Stomach (tissue), 9 donors: ENCODE results near the gene STRA8. TPM values are rescaled to one million over a fixed set of nuclear protein-coding genes. Genes with fewer than 3 reads are reported as not detected.

Source experiments
- DNase-seq, 2 donors: peaks; one replicate each; pipeline versions ENCODE4 v3.0.0 to v3.0.0-alpha.2; 2013 to 2019
- H3K27ac ChIP-seq, 5 donors: fragments of 200-600 bp in 4 of 5; sonication (generic) in 4 of 5; one replicate each; pipeline ENCODE4 v1.5.1; 2013 to 2019; ENCODE audit warnings: mild to moderate bottlenecking in 1 of 5, moderate library complexity in 1 of 5
- H3K27me3 ChIP-seq, 3 donors: fragments of 200-600 bp; sonication (generic); one replicate each; pipeline ENCODE4 v1.5.1; 2017 to 2019; ENCODE audit warnings: mixed run types in 1 of 3
- H3K36me3 ChIP-seq, 4 donors: fragments of 200-600 bp; sonication (generic); 1 replicate in 3 of 4; 2 replicates in 1 of 4; pipeline ENCODE4 v1.5.1; 2016 to 2019
- H3K4me1 ChIP-seq, 4 donors: fragments of 200-600 bp; sonication (generic); one replicate each; pipeline ENCODE4 v1.5.1; 2016 to 2019
- H3K4me3 ChIP-seq, 4 donors: fragments of 200-600 bp; sonication (generic) in 3 of 4; one replicate each; pipeline ENCODE4 v1.5.1; 2016 to 2019; ENCODE audit warnings: mild to moderate bottlenecking in 1 of 4
- H3K9me3 ChIP-seq, 4 donors: fragments of 200-600 bp; sonication (generic); one replicate each; pipeline ENCODE4 v1.5.1; 2016 to 2019
- EP300 ChIP-seq: sonication (generic); formaldehyde crosslinking; IDR thresholded peaks from one replicate; pipeline ENCODE4 v1.6.1; 2017; ENCODE audit warnings: antibody characterized with exemption
- POLR2A ChIP-seq, 4 donors: fragments of 450-650 bp; IDR thresholded peaks; one replicate each; pipeline ENCODE4 v1.6.1; 2016; ENCODE audit warnings: antibody characterized with exemption in 4 of 4, control low read depth in 2 of 4, mild to moderate bottlenecking in 1 of 4, moderate library complexity in 1 of 4
- POLR2AphosphoS5 ChIP-seq, 3 donors: sonication (generic); formaldehyde crosslinking; IDR thresholded peaks; one replicate each; pipeline ENCODE4 v1.6.1; 2016; ENCODE audit warnings: antibody characterized with exemption in 3 of 3
- WGBS, 5 donors: extraction: QIAGEN DNeasy Blood & Tissue Kit in 3 of 5; methylation state at CpG; one replicate each; pipeline versions ENCODE4 v1.1.5 to v1.1.7; 2013 to 2018; 5-methylcytosine and 5-hydroxymethylcytosine counted together
- intact Hi-C: fragments of 100-400 bp; cut with DNase I; formaldehyde crosslinking; loops from one replicate; pipeline ENCODE4 v1.15.1; 2023; ENCODE audit warnings: low total_unique reads
- polyA plus RNA-seq, 3 donors: library from polyadenylated mRNA; stranded (reverse); fragments of 200-250 nt; gene quantifications; one replicate each; pipeline ENCODE4 v1.2.3, GENCODE V29; 2013
- total RNA-seq, 5 donors: library from RNA; depleted of rRNA; stranded (reverse); fragments of >200 nt; gene quantifications; one replicate each; pipeline versions ENCODE4 v1.1.0 to v1.2.3, GENCODE V29; 2014 to 2016
- TF ChIP-seq, protein P1 (sequence below), 7 experiments: fragments of 450-650 bp in 4 of 7; fragments of 200-600 bp in 3 of 7; sonication (generic) in 3 of 7; IDR thresholded peaks; one replicate each; pipeline ENCODE4 v1.5.1; 2016 to 2019; ENCODE audit warnings: antibody characterized with exemption in 7 of 7, control low read depth in 2 of 7, mild to moderate bottlenecking in 1 of 7
- donor health status: healthy with polysubstance abuse.
- donor health status: Bipolar disorder and iron deficiency.
- donor health status: healthy.

STRA8 gene
- total and polyA plus RNA-seq, 8 donors: not detected

GRCh38 chr7:135235841-135236240 is 2.2 kb downstream of the STRA8 start:
- Histone ChIP-seq H3K9me3 (no peaks in the 10 kb centered on the region), H3K36me3 (no peaks in the 10 kb centered on the region), H3K27me3 (no peaks in the 10 kb centered on the region), H3K4me1 (no peaks in the 10 kb centered on the region), H3K4me3 (no peak overlapping the region), H3K27ac (no peak overlapping the region)
- intact Hi-C loops: no loop called here
- DNase-seq: no peak
- WGBS, 5 donors: 93 to 95% (median 94%) methylated on average over 5 of the region's 5 CpGs
- TF ChIP-seq, protein P1, sequence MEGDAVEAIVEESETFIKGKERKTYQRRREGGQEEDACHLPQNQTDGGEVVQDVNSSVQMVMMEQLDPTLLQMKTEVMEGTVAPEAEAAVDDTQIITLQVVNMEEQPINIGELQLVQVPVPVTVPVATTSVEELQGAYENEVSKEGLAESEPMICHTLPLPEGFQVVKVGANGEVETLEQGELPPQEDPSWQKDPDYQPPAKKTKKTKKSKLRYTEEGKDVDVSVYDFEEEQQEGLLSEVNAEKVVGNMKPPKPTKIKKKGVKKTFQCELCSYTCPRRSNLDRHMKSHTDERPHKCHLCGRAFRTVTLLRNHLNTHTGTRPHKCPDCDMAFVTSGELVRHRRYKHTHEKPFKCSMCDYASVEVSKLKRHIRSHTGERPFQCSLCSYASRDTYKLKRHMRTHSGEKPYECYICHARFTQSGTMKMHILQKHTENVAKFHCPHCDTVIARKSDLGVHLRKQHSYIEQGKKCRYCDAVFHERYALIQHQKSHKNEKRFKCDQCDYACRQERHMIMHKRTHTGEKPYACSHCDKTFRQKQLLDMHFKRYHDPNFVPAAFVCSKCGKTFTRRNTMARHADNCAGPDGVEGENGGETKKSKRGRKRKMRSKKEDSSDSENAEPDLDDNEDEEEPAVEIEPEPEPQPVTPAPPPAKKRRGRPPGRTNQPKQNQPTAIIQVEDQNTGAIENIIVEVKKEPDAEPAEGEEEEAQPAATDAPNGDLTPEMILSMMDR (IDR thresholded peaks at IDR 0.05): no peak
- TF ChIP-seq POLR2A (IDR thresholded peaks at IDR 0.05) (no peak), POLR2AphosphoS5 (IDR thresholded peaks at IDR 0.05) (no peak), EP300 (no peak)

- Histone ChIP-seq H3K4me3 (no peak overlapping the region), H3K27ac (no peak overlapping the region), H3K27me3 (no peaks in the 10 kb centered on the region), H3K9me3 (no peaks in the 10 kb centered on the region), H3K36me3 (no peaks in the 10 kb centered on the region), H3K4me1 (no peaks in the 10 kb centered on the region)
- 63 to 81% (median 78%) methylated on average over 2 of the region's 2 CpGs for WGBS, 5 donors
- DNase-seq: no peak
- TF ChIP-seq, protein P1 (IDR thresholded peaks at IDR 0.05): no peak
- TF ChIP-seq EP300: no peak
- TF ChIP-seq POLR2AphosphoS5 (IDR thresholded peaks at IDR 0.05): no peak
- TF ChIP-seq POLR2A (IDR thresholded peaks at IDR 0.05): no peak
- intact Hi-C loops: no loop called here
These were observed 3.1 kb downstream of the STRA8 start for GRCh38 chr7:135236727-135237126.

DNA sequence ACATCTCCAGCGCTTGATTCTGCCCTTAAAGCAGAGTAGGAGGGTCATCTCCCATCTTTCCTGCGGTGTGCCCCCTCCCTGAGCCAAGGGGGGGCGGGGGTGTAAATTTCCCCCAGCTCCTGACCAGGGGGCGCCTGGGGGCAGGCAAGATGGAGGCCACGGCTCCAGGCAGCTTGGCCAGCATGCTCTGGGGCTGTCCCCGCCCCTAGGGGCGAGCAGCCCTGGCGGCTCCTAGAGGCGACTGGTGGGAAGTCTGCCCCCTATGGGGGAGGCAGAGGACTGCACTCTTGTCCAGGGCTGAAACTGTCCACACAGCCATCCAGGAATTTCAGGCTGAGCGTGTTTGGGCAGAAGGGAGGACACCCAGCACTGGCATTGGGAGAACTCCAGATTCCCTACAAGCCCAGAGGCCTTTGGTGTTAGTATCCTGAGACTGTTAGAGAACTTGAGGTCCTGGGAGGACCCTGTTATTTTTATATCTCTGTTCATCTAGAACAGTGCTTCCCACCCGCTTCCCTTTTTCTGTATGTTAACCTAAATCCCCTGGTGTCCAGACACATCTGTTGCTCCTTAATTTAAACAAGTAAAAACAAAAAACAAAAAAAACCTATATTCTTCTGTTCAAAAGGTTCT is 4.6 kb downstream of the STRA8 start:
- no peaks in the 10 kb centered on the region for H3K36me3 ChIP-seq
- peaks cover 0 to 6% (median 0%) of the 10 kb centered on the region in 3 donors for H3K27me3 ChIP-seq
- WGBS, 5 donors: 85 to 94% (median 90%) methylated on average over 8 to 11 of the region's 11 CpGs
- no peaks in the 10 kb centered on the region for H3K4me1 ChIP-seq
- DNase-seq: no peak
- intact Hi-C loops: no loop called here
- H3K4me3 ChIP-seq: no peak overlapping the region
- H3K27ac ChIP-seq: no peak overlapping the region
- TF ChIP-seq POLR2A (IDR thresholded peaks at IDR 0.05) (no peak), EP300 (no peak), POLR2AphosphoS5 (IDR thresholded peaks at IDR 0.05) (no peak)
- TF ChIP-seq, protein P1 (IDR thresholded peaks at IDR 0.05): no peak
- no peaks in the 10 kb centered on the region for H3K9me3 ChIP-seq

GRCh38 chr7:135239263-135239662 is 5.6 kb downstream of the STRA8 start:
- no peaks in the 10 kb centered on the region for H3K4me1 ChIP-seq
- H3K9me3 ChIP-seq: no peaks in the 10 kb centered on the region
- intact Hi-C loops: no loop called here
- H3K36me3 ChIP-seq: no peaks in the 10 kb centered on the region
- H3K4me3 ChIP-seq: no peak overlapping the region
- WGBS, 5 donors: 92 to 95% (median 93%) methylated on average over 6 to 7 of the region's 7 CpGs
- peaks cover 0 to 6% (median 0%) of the 10 kb centered on the region in 3 donors for H3K27me3 ChIP-seq
- TF ChIP-seq, protein P1 (IDR thresholded peaks at IDR 0.05): no peak
- TF ChIP-seq POLR2AphosphoS5 (IDR thresholded peaks at IDR 0.05) (no peak), EP300 (no peak), POLR2A (IDR thresholded peaks at IDR 0.05) (no peak)
- DNase-seq: no peak
- H3K27ac ChIP-seq: no peak overlapping the region
